Nucleus accumbens (tissue), 56 donors: ENCODE results near the gene CHEK1.

Experiments used
- DNase-seq, 56 donors: peaks; one replicate each; lab custom pipeline; 2025; lab: John Stamatoyannopoulos, UW

The CHEK1 gene

DNA sequence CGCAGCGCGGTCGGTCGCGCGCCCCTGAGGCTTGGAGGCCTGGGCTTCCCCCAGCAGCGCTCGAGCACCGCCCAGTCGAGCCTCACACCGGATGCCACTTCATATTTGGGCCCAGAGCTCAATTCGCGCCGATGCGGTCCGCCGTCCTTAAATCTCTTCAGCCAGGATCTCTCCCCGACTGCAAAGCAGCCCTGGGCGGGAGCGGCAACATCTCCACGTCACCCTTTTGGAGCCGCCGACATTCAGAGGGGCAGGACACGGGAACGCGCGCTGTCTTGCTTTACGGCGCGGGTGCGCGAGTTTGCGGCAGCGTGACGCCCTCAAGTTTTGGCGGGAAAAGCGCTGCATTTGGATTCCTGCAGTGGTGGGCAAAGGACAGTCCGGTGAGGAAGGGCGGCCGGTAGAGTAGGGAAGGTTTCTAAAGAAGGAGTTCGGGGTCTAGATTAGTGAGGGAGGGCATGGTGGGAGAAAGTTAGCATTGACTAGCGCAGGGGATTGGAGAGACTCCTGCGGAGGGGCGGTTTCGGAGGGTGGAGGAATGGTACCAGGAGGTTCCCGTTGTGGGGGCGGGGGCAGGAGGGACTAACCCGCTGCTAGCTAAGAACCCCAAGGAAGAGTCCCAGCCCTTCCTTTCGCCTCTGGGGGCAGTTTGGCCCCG is 796 bp downstream of the CHEK1 start:
- peak; percentile 23 to 93 (median 85) for DNase-seq

DNA sequence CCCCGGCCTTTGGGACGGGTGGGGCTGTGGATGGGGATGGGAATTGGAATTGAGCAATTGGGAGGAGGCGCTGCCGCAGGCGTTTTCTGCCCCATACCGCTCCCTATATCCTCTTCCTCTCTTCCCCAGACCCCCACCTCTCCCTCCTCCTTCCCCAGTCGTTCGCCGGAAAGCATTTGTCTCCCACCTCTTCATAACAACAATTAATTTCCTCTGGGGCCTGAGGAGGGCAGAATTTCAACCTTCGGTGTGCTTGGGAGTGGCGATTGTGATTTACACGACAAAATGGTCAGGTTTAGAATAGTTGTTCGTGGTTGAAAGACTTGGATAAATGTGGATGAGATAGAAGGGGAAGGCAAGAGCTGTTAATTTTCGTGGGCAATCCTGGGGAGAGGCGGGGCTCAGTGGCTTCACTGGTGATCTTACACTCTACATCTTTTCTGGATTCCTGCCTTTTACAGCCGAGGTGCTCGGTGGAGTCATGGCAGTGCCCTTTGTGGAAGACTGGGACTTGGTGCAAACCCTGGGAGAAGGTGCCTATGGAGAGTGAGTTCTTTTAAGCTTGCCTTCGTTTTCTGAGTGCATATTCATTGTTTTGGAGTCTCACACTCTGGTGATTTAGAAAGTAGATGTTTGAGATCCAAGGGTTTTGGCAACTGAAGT is 1.5 kb downstream of the CHEK1 start:
- DNase-seq: peak in 14 of 56 donors; percentile 2 to 43 (median 23)

DNA sequence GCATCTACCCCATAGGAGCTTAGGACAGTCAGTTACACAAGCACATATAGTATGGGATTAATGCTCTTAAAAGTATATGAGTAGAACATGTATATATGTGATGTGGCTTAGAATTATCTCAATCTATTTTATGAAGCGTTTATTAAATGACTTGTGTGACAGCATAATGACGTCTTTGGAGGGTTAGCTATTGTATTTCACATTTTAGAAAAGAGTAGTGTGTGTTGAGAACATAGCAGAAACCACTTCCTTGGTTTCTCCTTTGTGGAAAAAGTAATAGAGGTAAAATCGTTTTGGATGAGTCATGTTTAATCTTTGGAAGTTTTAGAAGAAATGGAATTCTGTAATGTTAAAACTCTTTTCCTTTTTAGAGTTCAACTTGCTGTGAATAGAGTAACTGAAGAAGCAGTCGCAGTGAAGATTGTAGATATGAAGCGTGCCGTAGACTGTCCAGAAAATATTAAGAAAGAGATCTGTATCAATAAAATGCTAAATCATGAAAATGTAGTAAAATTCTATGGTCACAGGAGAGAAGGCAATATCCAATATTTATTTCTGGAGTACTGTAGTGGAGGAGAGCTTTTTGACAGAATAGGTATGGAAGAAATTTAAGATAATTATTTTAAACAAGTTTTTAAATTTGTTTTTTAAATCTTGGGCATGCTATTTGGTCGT is 2.4 kb downstream of the CHEK1 start:
- DNase-seq: no peak

DNA sequence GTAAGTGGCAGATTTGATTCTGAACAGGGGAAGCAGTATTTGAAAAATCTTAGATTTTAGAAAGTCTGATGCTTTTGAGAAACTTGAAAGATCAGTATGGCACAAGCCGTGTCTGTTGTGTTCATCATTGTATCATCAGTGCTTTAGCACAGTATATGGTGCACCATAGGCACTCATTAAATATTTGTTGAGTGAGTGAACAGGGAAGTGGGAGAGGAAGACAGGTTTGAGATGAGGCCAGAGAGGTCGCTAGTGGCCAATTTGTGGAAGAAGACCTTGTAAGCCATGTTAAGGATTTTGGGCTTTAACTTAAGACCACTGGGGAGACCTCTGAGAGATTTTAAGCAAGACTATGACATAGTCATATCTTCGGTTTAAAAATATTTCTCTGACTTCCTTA is 12.9 kb downstream of the CHEK1 start:
- no peak for DNase-seq

DNA sequence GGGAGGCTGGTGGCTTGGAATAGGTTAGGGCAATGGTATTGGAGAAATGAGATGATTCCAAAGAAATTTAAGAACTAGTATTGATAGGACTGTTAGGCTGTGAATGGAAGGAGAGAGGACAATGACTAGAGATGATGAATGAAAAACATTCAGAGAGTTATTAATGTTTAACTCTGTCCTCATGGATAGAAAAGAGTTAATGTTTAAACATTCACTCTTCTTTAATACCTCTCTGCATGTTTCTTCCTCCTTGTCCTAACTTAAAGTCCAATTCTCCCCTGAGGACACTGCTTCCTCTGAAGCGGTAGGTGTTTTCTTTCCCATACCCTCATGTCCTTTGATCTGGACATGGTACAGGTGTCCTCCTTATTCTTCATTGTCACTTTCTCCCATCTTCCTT is 13.4 kb downstream of the CHEK1 start:
- DNase-seq: no peak

DNA sequence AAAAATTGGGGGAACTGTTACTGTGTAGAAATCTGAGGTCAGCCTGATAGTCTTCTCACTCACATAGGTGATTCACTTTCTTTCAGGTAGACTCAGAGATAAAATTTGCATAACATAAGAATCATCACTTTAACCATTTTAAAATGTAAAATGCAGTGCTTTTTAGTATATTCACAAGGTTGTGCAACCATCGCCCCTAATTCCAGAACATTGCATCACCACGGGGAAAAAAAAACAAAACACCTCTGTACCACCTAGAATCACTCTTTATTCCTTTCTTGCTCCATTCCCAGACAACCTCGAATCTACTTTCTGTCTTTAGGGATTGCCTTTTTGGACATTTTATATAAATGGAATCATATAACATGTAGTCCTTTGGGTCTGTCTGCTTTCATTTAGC is 20.9 kb downstream of the CHEK1 start:
- DNase-seq: no peak

DNA sequence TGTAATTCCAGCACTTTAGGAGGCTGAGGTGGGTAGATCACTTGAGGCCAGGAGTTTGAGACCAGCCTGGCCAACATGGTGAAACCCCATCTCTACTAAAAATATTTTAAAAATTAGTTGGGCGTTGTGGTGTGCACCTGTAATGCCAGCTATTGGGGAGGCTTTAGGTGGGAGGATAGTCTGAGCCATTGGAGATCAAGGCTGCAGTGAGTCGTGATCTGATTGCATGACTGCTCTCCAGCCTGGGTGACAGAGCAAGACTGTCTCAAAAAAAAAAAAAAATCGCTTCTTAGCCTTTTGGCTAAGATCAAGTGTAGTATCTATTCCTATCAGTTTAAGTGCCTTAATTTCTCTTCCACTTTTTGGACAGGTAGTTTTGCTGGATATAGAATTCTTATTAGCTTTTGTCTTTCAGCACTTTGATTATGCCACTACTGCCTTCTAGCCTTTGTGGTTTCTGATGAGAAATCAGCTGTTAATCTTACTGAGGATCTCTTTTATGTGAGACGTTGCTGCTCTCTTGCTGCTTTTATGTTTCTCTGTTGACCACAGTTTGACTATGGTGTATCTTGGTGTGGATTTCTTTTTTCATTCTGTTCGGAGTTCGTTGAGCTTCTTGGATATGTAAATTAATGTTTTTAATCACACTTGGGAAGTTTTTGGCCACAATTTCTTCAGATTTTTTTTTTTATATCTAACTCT is 24.7 kb downstream of the CHEK1 start:
- no peak for DNase-seq

DNA sequence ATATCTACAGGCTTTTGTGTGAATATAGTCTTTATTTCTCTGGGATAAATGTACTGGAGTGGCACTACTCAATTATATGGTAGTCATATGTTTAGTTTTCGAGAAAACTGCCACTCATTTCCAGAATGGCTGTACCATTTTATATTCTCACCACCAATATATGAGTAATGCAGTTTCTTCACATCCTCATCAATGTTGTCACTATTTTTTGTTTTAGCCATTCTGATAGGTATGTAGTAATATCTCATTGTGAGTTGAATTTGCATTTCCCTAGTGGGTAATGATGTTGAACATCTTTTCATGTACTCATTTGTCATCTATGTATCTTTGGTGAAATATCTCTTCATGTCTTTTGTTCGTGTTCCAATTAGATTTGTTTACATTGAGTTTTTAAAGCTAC is 37.7 kb downstream of the CHEK1 start:
- DNase-seq: no peak

DNA sequence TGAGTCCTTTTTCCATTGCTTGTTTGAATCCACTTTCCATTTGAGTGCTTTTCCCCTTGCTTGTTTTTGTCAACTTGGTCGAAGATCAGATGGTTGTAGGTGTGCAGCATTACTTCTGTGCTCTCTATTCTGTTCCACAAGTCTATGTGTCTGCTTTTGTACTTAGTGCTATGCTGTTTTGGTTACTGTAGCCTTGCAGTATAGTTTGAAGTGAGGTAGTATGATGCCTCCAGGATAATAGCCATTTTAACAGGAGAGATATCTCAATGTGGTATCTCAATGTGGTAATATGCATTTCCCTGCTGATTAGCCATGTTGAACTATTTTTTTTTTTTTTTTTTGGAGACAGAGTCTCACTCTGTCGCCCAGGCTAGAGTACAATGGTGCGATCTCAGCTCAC is 38.9 kb downstream of the CHEK1 start:
- DNase-seq: no peak

DNA sequence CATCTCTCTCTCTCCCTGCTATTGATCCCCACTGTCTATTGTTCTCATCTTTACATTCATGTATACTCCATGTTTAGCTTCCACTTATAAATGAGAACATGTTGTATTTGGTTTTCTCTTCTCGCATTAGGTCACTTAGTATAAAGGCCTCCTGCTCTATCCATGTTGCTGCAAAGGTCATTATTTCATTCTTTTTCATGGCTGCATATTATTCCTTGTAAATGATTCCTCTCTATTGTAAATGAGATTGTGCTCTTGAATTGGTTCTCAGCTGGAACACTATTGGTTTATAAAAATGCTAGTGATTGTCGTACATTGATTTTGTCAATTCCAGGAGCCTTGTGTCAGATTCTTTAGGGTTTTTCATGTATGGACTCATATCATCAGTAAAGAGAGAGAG is 42.2 kb downstream of the CHEK1 start:
- no peak for DNase-seq

DNA sequence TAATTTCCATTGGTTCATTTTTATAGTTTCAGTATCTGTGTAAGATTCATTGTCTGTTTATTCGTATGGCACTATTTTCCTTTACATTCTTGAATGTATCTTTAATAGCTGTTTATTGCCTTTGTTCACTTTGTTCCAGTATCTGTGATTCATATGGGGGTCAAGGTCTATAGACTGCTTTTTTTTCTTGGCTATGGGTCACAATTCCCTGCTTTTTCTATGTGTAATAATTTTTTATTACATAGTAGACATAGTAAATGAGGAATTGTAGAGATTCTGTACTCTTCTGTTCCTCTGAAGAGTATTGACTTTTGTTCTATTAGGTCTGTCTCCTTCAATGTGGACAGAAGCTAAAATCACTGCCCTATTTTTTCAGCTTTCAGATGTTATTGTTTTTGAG is 45.2 kb downstream of the CHEK1 start:
- no peak for DNase-seq

DNA sequence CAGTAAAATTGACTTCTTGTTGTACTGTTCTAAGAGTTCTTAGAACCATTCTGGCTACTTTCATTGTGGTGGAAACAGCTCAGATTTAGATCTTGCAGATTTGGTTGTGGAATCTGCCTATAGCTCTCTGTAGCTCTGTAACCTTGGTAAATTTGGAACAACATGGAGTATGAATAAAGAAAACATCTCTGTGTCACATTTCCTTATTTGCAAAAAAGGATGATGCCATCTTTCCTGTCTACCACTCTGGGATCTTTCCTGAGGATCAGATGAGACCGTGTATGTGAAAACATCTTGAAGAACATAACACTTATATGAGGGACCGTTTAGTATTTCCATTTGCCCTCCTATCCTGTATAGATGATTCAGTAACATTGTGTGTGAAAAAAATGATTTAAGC is 46.6 kb downstream of the CHEK1 start:
- DNase-seq: no peak

DNA sequence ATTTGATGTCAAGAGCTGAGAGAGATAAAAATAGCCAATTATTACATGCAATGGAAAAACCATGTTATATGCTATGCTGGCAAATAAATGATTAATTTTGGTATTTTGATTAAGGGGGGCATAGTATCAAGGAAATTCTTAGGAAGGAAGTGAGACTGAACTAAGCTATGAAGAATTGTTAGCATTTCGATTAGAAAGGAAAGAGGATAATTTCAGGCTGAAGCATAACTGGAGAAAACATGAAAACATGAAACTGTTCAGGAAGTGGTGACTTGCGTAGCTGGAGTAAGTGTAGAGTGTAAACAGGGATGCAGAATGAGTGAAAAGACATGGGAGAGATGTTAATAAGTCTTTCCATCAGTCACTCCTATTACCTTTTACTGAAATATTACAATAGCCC is 49.2 kb downstream of the CHEK1 start:
- no peak for DNase-seq

DNA sequence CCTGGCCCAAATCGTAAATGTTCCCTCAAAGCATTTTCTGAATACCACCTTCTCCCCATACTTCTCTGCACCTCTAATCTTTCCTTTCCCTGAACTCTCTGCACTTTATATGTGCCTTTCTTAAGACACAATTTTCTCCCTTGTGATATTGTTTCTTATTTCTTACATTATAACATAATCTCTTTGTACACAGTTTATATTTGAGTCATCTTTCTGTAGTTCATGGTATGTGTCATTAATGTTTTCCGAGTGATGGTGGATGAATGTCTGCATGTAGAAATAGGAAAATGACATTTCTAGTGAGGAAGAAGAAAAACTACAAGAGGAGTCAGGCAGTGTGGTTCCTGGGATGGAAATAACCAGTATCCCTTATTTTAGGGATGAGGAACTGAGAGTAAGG is 50.2 kb downstream of the CHEK1 start:
- no peak for DNase-seq

DNA sequence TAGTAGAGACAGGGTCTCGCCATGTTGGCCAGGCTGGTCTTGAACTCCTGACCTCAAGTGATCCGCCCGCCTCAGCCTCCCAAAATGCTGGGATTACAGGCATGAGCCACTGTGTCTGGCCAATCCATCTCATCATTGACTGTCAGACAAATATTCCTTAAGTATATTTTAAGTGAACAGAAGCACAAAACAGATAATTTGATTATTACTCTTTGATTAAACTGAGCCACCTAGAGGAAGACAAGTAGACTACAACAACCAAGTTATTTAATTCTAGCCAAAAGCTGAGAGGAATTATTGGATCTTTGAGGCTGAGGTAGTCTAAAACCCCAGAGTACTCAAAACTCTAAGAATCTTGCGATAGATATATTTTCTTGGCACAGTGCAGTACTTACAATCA is 54.4 kb downstream of the CHEK1 start:
- no peak for DNase-seq

DNA sequence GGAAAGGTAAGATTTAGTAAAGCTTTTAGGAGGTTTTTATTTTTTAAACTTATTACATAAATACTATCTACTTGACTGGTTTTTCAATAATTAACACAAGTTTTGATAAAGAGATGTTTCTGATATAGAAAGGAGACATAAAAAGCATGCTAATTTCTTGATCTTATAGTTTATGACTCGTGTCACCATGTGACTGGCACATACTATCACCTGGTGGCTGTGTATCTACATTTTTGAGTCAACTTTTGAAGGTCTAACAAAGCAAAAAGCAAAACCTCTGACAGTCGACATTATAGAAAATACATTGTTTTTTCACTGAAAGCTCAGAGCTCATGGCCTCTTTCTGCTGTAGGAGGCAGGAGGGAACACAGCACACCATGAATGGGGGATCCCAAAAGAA is 54.9 kb downstream of the CHEK1 start:
- DNase-seq: no peak

DNA sequence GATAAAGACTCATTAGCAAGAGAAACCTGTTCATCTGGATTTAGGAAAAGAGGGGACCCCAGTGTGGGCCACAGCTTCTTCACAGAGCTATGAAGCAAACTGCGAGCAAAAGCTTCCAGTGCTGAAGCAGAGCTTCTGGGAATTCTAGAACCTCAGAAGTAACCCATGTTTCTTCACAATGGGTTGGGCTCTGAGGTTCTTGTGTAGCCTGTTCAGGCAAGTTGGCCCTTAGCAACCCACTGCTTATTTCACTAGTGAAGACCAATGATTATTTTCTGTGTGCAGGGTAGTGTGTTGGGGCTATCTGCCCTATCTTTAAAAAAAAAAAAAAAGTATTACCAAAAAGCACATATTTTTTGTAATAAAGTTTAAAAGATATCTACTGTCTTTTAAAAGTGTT is 55.8 kb downstream of the CHEK1 start, which contains the start of gene ACRV1:
ACRV1 (minus strand) TSS at position 101 of the 400 bp plus-strand sequence; CDS start at position 34, 67 bp downstream.
- DNase-seq: no peak

DNA sequence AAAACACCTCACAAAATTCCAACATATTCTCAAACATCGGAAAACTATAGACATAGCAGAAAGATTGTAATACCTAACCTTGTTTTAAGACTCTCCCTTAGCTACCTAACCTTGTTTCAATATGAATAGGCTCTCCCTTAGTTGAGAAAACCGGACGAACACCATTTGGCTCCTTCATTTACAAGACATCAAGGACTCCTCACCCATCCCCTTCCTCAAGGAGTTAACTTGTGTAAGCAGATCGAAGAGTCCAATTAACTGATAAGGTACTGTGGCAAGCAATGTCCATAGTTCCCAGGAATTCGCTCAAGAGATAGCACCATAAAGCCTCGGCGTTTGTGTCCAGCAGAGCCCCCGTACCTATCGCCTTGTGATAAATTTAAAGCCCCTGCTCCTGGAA is 60.3 kb downstream of the CHEK1 start:
- no peak for DNase-seq

DNA sequence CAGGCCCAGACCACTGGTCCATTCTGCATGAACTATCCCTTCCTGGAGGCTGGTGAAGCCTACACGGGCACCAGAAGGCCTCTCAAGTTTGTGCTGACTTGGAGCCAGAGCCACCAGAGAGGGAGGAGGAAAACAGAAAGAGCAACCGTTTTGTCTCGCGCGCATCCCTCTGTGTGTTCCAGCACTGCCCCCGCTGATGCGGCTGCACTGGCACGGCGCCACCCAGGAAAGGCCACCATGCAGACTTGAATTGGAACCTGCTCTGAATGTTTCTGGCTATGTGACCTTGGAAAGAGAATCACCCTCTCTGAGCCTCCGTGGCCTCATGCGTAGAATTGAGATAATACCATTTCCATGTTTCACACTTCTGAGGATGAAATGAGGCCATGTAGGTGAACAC is 63.1 kb downstream of the CHEK1 start:
- no peak for DNase-seq

DNA sequence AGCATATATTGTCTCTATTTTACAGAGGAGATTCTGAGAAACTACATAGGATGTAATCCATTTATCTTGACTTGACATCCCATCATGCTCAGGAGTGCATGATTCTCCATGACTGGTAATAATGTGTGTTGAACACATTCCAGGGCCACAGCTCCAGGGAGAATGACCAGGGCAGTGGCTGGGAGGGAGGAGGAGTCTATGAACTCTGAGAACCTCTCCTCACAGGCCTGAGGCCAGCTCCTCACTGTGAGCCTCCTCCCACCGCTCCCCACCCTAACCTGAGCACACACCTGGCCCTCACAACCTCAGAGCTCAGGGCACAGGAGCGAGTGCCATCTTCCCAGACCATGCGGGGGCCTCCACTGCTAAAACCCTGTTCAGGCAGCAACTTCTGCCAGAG is 63.7 kb downstream of the CHEK1 start:
- no peak for DNase-seq

DNA sequence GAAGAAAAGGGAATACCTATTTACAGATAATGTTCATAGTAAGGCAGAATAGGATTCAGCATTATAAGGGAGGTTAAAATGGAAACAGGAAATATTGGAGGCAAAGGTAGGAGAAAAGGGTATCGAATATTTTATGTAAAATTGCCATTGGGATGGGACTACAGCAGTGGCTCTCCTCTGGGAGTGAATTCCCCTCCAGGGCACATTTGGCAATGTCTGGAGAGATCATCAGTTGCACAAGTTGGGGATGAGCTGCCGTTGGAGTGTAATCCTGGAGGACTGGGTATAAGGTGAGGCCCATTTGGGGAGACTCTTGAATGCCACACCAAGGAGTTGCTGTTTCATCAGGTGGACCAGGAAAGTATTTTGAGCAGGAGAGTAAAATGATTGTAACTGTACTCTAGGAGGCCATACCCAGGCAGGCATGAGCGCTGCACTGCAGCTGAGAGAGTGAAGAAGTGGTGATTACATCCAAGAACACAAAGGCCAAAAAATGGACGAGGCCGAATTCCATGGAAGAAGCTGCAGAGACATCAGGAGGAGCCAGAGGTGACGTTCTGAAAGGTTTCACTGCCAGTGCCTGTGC is 64.4 kb downstream of the CHEK1 start:
- no peak for DNase-seq
